Stimulated activated naive CD8-positive, alpha-beta T cell treated with anti-CD3 and anti-CD28 coated beads, Interleukin-15, Interleukin-2, amounts not matched to agents 100 ng/mL and 50 ng/mL, for 24 hours (primary cell): ENCODE results near the gene PDE2A.

Experiments used
- H3K27ac Mint-ChIP-seq: one replicate; pipeline ENCODE4 v1.8.0; 2021; ENCODE audit warnings: mild to moderate bottlenecking, mixed read lengths
- H3K27me3 Mint-ChIP-seq: one replicate; pipeline ENCODE4 v1.8.0; 2021; ENCODE audit warnings: mixed read lengths
- H3K36me3 Mint-ChIP-seq: one replicate; pipeline ENCODE4 v1.8.0; 2021; ENCODE audit warnings: low read depth, mixed read lengths
- H3K4me1 Mint-ChIP-seq: one replicate; pipeline ENCODE4 v1.8.0; 2021; ENCODE audit warnings: low read depth, mixed read lengths
- H3K4me3 Mint-ChIP-seq: one replicate; pipeline ENCODE4 v1.8.0; 2021; ENCODE audit warnings: mild to moderate bottlenecking, mixed read lengths
- H3K9me3 Mint-ChIP-seq: one replicate; pipeline ENCODE4 v1.8.0; 2021; ENCODE audit warnings: mixed read lengths

Gene PDE2A

GRCh38 chr11:72631806-72632731 lies 42.2 kb downstream of the PDE2A start:
- H3K4me3 Mint-ChIP-seq = no peak overlapping the region
- no peaks in the 10 kb centered on the region for H3K36me3 Mint-ChIP-seq
- H3K27me3 Mint-ChIP-seq = no peaks in the 10 kb centered on the region
- H3K9me3 Mint-ChIP-seq = no peaks in the 10 kb centered on the region
- H3K27ac Mint-ChIP-seq = no peak overlapping the region
- H3K4me1 Mint-ChIP-seq = no peaks in the 10 kb centered on the region

DNA sequence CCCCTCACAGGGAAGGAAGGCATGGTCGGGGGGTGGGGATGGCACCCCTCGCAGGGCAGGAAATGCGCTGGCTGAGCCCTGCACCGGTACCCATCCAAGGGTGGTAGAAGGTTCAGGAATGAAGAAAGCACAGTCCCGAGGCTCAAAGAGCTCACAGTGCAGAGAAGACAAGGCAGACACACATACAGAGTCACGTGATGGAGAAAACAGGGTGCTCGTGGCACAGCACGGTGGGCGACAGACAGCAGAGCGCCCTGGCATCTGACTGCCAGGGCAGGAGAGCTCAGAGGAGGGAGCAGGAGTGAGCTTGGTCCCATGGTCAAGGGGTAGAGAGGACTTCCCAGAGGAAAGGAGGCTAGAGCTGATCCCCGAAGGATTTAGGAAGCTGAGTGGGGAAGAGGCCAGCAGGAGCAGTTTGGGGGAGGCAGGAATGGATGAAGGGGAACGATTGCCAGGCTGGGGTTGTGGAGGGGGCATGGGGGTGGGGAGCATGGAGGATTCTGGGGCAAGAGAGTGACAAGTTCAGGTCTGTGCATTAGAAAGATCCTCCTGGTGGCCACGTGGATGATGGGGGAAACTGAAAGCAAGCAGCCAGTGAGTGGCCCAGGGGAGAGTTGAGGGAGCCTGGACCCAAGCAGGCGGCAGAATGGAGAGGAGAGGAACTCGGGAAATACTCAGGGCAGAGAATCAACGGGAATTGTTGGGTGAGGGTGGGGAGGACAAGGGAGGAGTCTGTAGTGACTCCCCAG lies 43.9 kb downstream of the PDE2A start:
- Mint-ChIP-seq H3K9me3 (no peaks in the 10 kb centered on the region), H3K4me1 (no peaks in the 10 kb centered on the region), H3K27ac (no peak overlapping the region), H3K4me3 (no peak overlapping the region), H3K27me3 (no peaks in the 10 kb centered on the region), H3K36me3 (no peaks in the 10 kb centered on the region)

GRCh38 chr11:72629266-72629665 lies 45.0 kb downstream of the PDE2A start:
- Mint-ChIP-seq H3K4me3 (no peak overlapping the region), H3K27me3 (no peaks in the 10 kb centered on the region), H3K27ac (no peak overlapping the region), H3K9me3 (no peaks in the 10 kb centered on the region), H3K4me1 (no peaks in the 10 kb centered on the region), H3K36me3 (no peaks in the 10 kb centered on the region)

- no peaks in the 10 kb centered on the region for H3K9me3 Mint-ChIP-seq
- H3K4me1 Mint-ChIP-seq = no peaks in the 10 kb centered on the region
- H3K27me3 Mint-ChIP-seq = no peaks in the 10 kb centered on the region
- H3K36me3 Mint-ChIP-seq = no peaks in the 10 kb centered on the region
- no peak overlapping the region for H3K4me3 Mint-ChIP-seq
- no peak overlapping the region for H3K27ac Mint-ChIP-seq
Measured at GRCh38 chr11:72627594-72628281, 46.5 kb downstream of the PDE2A start.

DNA sequence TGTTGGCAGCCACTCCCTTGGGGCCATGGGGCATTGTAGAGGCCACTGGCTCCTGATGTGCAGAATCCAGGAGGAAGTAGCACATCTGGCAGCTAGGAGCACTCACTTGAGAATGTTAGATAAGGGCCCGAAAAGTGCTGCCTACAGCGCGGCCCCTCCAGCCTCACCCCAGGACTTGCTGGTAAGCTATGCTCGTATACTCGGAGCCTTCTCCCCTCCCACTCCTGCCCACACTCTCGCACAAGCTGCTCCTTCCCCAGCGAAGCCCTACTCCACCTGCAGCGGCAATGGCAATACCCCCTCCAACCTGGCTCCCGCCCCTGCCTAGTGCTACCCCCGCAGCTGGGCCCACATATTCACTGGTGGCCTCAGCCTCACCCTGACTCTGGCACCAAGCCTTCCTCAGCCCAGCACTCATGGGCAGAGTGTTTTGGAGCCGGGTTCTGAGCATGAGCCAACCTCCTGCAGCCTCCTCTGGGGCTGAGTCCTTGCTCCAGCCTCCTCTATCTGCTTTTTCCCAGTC lies 47.7 kb downstream of the PDE2A start:
- Mint-ChIP-seq H3K36me3 (no peaks in the 10 kb centered on the region), H3K4me3 (no peak overlapping the region), H3K9me3 (no peaks in the 10 kb centered on the region), H3K27me3 (no peaks in the 10 kb centered on the region), H3K27ac (no peak overlapping the region), H3K4me1 (peaks cover 1% of the 10 kb centered on the region)

- no peak overlapping the region for H3K27ac Mint-ChIP-seq
- H3K4me1 Mint-ChIP-seq = peaks cover 7% of the 10 kb centered on the region
- no peaks in the 10 kb centered on the region for H3K9me3 Mint-ChIP-seq
- no peaks in the 10 kb centered on the region for H3K36me3 Mint-ChIP-seq
- H3K27me3 Mint-ChIP-seq = no peaks in the 10 kb centered on the region
- H3K4me3 Mint-ChIP-seq = no peak overlapping the region
Measured at GRCh38 chr11:72625691-72626413, 48.4 kb downstream of the PDE2A start.

DNA sequence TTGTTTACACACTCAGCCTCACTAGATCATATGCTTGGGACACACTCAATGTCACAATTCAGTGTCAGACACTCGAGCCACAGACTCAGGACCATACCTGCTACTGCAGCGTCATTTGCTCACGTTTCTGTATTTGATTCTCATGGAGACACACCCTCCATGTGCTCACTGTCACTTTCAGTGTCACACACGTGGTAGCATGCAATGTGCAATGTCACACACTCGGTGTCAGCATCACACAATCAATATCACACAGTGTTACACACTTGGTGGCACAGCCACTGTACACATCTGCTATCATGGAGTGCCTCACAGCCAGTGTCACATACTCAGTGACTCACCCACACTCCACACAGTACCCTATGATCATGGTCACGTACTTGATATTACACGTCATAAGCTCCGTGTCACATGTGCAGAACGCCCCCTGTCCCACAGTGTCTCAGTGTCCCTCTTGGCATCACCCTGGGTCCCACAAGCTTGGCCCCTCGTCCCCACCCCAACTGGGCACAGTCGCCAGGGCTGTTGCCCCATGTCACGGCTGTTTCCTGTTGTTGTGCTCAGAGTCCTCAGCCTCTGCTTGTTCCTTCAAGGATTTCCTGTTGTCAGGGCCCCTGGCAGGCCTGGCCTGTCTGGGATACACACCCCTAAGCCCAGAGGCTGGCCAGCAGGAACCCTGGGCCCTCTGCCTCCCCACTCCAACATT lies 49.6 kb downstream of the PDE2A start:
- Mint-ChIP-seq H3K36me3 (no peaks in the 10 kb centered on the region), H3K9me3 (no peaks in the 10 kb centered on the region), H3K27me3 (no peaks in the 10 kb centered on the region), H3K4me3 (no peak overlapping the region), H3K4me1 (peaks cover 10% of the 10 kb centered on the region), H3K27ac (no peak overlapping the region)

DNA sequence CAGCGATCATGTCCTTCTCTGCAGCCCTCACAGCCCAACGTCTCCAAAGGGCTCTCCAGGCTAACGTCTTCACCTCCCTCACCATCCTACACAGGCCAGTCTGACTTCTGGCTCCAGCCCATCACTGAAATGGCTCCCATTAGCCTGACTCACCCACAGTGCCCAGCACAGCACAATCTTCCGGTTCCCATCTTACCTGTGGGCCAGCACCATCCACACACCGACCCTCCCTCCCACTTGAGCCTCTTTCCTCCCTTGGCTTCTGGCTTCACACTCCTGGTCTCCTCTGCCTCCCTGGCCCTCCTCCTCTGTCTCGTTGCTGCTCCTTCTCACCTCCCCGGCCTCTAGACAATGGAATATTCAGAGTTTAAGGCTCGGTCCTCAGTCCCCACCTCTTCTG lies 51.2 kb downstream of the PDE2A start:
- Mint-ChIP-seq H3K27ac (no peak overlapping the region), H3K27me3 (no peaks in the 10 kb centered on the region), H3K4me3 (no peak overlapping the region), H3K9me3 (no peaks in the 10 kb centered on the region), H3K4me1 (peaks cover 10% of the 10 kb centered on the region), H3K36me3 (no peaks in the 10 kb centered on the region)

- Mint-ChIP-seq H3K4me1 (peaks cover 10% of the 10 kb centered on the region), H3K36me3 (no peaks in the 10 kb centered on the region), H3K27me3 (peaks cover 3% of the 10 kb centered on the region), H3K4me3 (no peak overlapping the region), H3K27ac (no peak overlapping the region), H3K9me3 (no peaks in the 10 kb centered on the region)
Measured at GRCh38 chr11:72621008-72621610, 53.1 kb downstream of the PDE2A start.

GRCh38 chr11:72618803-72619202 lies 55.4 kb downstream of the PDE2A start:
- Mint-ChIP-seq H3K27me3 (peaks cover 9% of the 10 kb centered on the region), H3K4me1 (peaks cover 15% of the 10 kb centered on the region), H3K9me3 (no peaks in the 10 kb centered on the region), H3K36me3 (no peaks in the 10 kb centered on the region), H3K27ac (no peak overlapping the region), H3K4me3 (no peak overlapping the region)

DNA sequence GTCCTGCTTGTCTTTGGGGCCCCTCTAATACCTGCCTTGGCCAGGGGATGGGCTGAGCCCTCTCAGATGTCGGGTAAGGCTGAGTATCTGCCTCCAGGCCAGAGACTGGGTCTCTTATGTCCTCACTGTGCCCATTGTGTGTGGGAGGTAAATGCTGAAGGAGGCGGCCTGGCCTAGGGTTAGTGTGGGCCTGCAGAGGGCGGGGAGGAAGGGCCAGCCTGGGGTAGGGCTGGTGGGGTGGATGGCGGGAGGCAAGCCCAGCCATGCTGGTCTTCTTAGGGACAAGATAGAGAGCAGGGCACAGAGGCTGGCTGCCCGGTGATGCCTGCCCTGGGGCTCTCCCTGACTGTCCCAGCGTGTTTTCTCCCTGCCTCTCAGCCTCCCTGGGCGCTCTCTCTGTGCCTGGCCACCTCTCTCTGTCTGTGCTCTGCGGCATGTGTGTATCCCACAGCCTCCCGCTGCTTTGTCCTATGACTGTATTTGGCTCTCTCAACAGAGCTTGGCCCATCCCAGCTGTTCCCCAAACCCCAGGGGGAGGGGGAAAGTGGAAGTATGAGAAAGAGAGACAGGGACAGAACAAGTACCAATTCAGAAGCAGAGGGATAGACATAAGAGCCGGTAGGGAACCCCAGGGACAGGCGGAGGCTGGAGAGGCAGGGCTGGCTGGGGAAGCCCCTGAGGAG lies 57.0 kb downstream of the PDE2A start:
- Mint-ChIP-seq H3K27ac (no peak overlapping the region), H3K27me3 (peaks cover 21% of the 10 kb centered on the region), H3K36me3 (no peaks in the 10 kb centered on the region), H3K4me1 (peaks cover 16% of the 10 kb centered on the region), H3K4me3 (no peak overlapping the region), H3K9me3 (no peaks in the 10 kb centered on the region)

DNA sequence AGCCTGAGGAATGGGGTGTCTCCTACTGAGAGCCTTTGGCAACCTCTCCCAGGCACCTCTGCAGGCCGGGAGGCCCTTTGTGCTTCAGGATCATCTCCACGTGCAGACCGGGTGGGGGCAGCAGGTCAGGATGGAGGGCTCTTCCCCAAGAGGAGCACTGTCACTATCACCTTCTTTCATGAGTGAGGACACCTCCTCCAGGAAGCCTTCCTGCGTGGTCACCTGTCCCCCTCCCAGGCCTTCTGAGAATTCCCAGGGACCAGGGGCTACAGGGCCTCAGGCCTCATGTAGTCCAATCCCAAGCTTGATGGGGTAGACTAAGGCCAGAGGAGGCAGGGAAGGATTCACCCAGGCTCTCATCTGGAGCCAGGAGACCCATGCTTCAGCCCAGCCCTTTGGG lies 57.6 kb downstream of the PDE2A start:
- H3K36me3 Mint-ChIP-seq = no peaks in the 10 kb centered on the region
- no peak overlapping the region for H3K27ac Mint-ChIP-seq
- no peak overlapping the region for H3K4me3 Mint-ChIP-seq
- peaks cover 27% of the 10 kb centered on the region for H3K27me3 Mint-ChIP-seq
- H3K9me3 Mint-ChIP-seq = no peaks in the 10 kb centered on the region
- H3K4me1 Mint-ChIP-seq = peaks cover 16% of the 10 kb centered on the region

- H3K4me3 Mint-ChIP-seq = no peak overlapping the region
- H3K36me3 Mint-ChIP-seq = no peaks in the 10 kb centered on the region
- H3K27me3 Mint-ChIP-seq = peaks cover 31% of the 10 kb centered on the region
- H3K4me1 Mint-ChIP-seq = peaks cover 6% of the 10 kb centered on the region
- no peak overlapping the region for H3K27ac Mint-ChIP-seq
- H3K9me3 Mint-ChIP-seq = no peaks in the 10 kb centered on the region
Measured at GRCh38 chr11:72615329-72615728, 58.9 kb downstream of the PDE2A start.
